GM21515 (cell line): ENCODE measurements around the gene SCYL3.
"Not testable (repeated sequence)": the region's sequence is repeated elsewhere in the genome, so short reads cannot be mapped to it uniquely, and the experiment has no call there.

Source experiments
- ATAC-seq: cut with Tn5 transposase; IDR thresholded peaks from one replicate; pipeline ENCODE4 v1.9.1; 2021; ENCODE audit not compliant: unreplicated experiment

The SCYL3 gene

GRCh38 chr1:169816617-169817016, 77.1 kb downstream of the SCYL3 start:
- no peak for ATAC-seq

- ATAC-seq = no peak
Observed at GRCh38 chr1:169814265-169814664, 79.4 kb downstream of the SCYL3 start.

GRCh38 chr1:169812131-169812530, 81.6 kb downstream of the SCYL3 start:
- no peak for ATAC-seq

- ATAC-seq = not testable (repeated sequence)
Observed at GRCh38 chr1:169811418-169812035, 82.2 kb downstream of the SCYL3 start.

- ATAC-seq = no peak
Observed at GRCh38 chr1:169809370-169810095, 84.2 kb downstream of the SCYL3 start.

- ATAC-seq = no peak
Observed at GRCh38 chr1:169804941-169805340, 88.8 kb downstream of the SCYL3 start.

GRCh38 chr1:169802888-169803287, 90.8 kb downstream of the SCYL3 start:
- ATAC-seq = no peak
